ENCODE data around the gene CBX7. TPM values are rescaled to one million over a fixed set of nuclear protein-coding genes. Genes with fewer than 3 reads are reported as not detected.
"Not testable (repeated sequence)": the region's sequence is repeated elsewhere in the genome, so short reads cannot be mapped to it uniquely, and the experiment has no call there.

Gene CBX7
- total and polyA plus RNA-seq, 2 donors from 2014 or later = 39.3 to 65.2 TPM

DNA sequence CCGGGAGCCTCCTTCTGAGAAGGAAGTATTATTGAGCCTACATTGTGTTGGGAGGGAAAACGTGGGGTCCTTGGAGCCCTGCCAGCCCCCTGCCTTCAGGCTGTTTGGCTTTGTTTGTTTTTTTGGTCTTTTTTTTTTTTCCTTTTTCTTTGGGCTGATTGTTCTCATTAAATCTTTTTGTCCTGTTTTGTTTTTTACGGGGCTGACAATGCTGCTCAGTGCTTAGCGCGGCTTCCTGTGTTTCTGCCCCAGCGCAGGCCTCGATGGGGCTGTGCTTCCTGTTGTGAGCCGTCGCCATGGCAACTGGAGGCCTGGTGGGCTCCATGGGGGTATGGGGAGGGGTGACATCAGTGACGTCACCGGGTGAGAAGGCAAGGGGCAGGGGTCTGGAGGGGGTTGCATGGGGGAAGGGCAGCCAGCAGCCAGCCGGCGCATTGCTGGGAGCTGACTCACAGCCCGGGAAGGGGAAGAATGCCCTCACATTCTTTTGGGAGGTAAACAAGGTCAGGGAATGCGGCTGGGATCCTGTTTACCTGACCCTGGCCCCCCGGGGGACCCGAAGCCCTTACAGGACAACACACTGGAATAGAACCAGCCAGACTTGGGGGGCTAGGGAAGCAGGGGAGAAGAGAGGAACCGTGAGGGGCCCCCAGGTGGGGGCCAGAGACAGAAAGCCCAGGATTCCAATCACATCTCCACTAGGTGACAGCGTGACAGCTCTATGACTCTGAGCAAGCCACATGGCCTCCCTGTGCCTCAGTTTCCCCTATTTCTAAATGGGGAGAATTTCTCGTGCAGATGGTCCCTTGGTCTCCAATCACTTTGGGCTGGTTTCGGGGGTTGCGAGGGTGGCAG is 22.2 kb upstream of the CBX7 start:
- no peak for FAIRE-seq
- intact Hi-C loops (cut with DNase I) = no loop called here
- H3K4me1 ChIP-seq (ENCODE audit: control insufficient read depth in 2 of 3, insufficient read depth in 2 of 3, low read depth in 1 of 3, low read length in 3 of 3) = peaks cover 7 to 65% (median 44%) of the 10 kb centered on the region in 3 donors

DNA sequence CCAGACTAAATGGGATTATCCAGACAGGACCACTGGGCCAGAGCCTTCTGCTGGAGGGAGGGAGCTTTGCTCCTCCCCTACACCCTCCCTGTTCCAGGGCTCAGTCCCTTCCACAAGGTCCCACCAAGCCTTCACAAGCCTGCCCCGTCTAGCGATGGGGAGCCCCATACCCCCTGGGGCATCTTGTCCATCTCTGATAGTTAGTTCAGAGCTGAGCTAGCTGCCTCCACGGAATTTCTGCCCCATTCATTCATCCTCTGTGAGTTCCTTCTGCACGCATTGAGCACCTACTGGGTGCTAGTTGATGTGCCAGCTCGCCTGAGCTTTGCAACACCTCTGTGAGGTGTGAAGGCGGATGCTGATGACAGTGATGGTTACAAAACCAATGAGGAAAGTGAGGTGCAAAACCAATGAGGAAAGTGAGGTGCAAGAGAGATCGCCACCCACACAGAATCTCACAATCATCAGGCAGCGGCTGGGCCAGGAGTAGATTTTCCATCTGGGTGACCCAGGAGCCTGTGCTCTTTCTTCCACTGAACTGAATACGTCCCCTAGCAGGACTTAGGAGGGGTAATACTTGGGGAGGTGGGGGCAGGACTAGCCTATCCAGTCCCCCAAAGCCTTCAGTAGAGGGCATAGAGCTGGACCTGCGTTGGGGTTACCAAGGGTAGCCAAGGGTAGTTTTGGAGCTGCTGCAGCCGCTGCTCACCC is 21.5 kb upstream of the CBX7 start:
- intact Hi-C loops (cut with DNase I) = no loop called here
- H3K4me3 ChIP-seq (ENCODE audit: low read length in 3 of 3) = peak overlapping the region in 1 of 3 donors; percentile 33
- FAIRE-seq (no peak), DNase-seq (peak in 1 of 5 donors; percentile 50)
- peak overlapping the region; percentile 85 to 97 for H3K27ac ChIP-seq (ENCODE audit: low read depth in 2 of 2, low read length in 2 of 2)
- H3K4me1 ChIP-seq (ENCODE audit: control insufficient read depth in 2 of 3, insufficient read depth in 2 of 3, low read depth in 1 of 3, low read length in 3 of 3) = peaks cover 7 to 59% (median 43%) of the 10 kb centered on the region in 3 donors
- TF ChIP-seq, protein P1, sequence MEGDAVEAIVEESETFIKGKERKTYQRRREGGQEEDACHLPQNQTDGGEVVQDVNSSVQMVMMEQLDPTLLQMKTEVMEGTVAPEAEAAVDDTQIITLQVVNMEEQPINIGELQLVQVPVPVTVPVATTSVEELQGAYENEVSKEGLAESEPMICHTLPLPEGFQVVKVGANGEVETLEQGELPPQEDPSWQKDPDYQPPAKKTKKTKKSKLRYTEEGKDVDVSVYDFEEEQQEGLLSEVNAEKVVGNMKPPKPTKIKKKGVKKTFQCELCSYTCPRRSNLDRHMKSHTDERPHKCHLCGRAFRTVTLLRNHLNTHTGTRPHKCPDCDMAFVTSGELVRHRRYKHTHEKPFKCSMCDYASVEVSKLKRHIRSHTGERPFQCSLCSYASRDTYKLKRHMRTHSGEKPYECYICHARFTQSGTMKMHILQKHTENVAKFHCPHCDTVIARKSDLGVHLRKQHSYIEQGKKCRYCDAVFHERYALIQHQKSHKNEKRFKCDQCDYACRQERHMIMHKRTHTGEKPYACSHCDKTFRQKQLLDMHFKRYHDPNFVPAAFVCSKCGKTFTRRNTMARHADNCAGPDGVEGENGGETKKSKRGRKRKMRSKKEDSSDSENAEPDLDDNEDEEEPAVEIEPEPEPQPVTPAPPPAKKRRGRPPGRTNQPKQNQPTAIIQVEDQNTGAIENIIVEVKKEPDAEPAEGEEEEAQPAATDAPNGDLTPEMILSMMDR (IDR thresholded peaks at IDR 0.05; ENCODE audit: borderline replicate concordance, extremely low read depth, insufficient read depth) = no peak
- H3K9me3 ChIP-seq (ENCODE audit: control insufficient read depth in 2 of 3, insufficient read depth in 1 of 3, low read length in 3 of 3) = no peaks in the 10 kb centered on the region
- peak overlapping the region in 2 of 3 donors; percentile 34 to 72 for H3K9ac ChIP-seq (ENCODE audit: low read length in 3 of 3)
- no peaks in the 10 kb centered on the region for H3K27me3 ChIP-seq (ENCODE audit: control insufficient read depth, insufficient read depth, low read length)
- no peaks in the 10 kb centered on the region for H3K36me3 ChIP-seq (ENCODE audit: control insufficient read depth in 2 of 3, insufficient read depth in 3 of 3, low read length in 3 of 3)

More for the DNA sequence above, 22.2 kb upstream of the CBX7 start:
- Histone ChIP-seq H3K9me3 (ENCODE audit: control insufficient read depth in 2 of 3, insufficient read depth in 1 of 3, low read length in 3 of 3) (no peaks in the 10 kb centered on the region), H3K9ac (ENCODE audit: low read length in 3 of 3) (peak overlapping the region in 2 of 3 donors; percentile 34 to 72), H3K27ac (ENCODE audit: low read depth in 2 of 2, low read length in 2 of 2) (peak overlapping the region; percentile 85 to 97), H3K4me3 (ENCODE audit: low read length in 3 of 3) (no peak overlapping the region), H3K27me3 (ENCODE audit: control insufficient read depth, insufficient read depth, low read length) (no peaks in the 10 kb centered on the region), H3K36me3 (ENCODE audit: control insufficient read depth in 2 of 3, insufficient read depth in 3 of 3, low read length in 3 of 3) (no peaks in the 10 kb centered on the region)
- peak; percentile 95 to 98 (median 96) for DNase-seq
- TF ChIP-seq, protein P1 (IDR thresholded peaks at IDR 0.05; ENCODE audit: borderline replicate concordance, extremely low read depth, insufficient read depth) = no peak

DNA sequence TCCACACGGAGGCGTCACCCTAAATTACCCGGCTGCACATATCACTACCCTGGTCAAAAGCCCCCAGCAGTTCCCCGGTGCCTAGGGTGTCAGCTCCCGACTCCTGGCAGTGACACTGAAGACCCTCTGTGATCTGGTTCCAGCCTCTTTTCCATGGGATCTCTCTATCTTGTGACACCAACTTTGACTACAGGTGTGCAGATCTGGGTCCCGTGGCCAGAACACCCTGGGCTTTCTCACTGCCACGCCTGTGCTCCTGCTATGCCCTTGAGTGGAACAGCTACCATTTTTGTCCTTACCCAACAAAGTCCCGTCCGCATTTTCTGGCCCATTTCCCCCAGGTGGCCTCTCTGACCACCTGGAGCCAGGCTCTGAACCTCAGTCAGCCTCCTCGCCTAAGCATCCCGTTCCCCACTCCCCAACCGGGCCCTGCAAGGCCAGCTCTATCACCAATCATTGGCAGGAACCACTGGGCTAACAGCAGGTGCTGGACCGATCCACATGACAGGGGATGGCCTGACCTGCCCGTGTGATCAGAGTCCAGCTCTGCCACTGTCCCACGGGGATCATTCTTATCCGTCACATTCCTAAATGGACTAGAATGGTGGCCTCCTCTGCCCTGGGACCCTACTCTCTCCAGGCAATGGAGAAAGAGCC is 20.7 kb upstream of the CBX7 start:
- H3K27me3 ChIP-seq (ENCODE audit: control insufficient read depth, insufficient read depth, low read length) = no peaks in the 10 kb centered on the region
- H3K4me1 ChIP-seq (ENCODE audit: control insufficient read depth in 2 of 3, insufficient read depth in 2 of 3, low read depth in 1 of 3, low read length in 3 of 3) = peaks cover 7 to 56% (median 39%) of the 10 kb centered on the region in 3 donors
- H3K36me3 ChIP-seq (ENCODE audit: control insufficient read depth in 2 of 3, insufficient read depth in 3 of 3, low read length in 3 of 3) = no peaks in the 10 kb centered on the region
- FAIRE-seq (no peak), DNase-seq (peak in 1 of 5 donors; percentile 49)
- intact Hi-C loops (cut with DNase I) = no loop called here
- H3K9me3 ChIP-seq (ENCODE audit: control insufficient read depth in 2 of 3, insufficient read depth in 1 of 3, low read length in 3 of 3) = no peaks in the 10 kb centered on the region
- H3K27ac ChIP-seq (ENCODE audit: low read depth in 2 of 2, low read length in 2 of 2) = peak overlapping the region; percentile 85 to 97
- TF ChIP-seq, protein P1 (IDR thresholded peaks at IDR 0.05; ENCODE audit: borderline replicate concordance, extremely low read depth, insufficient read depth) = no peak
- H3K9ac ChIP-seq (ENCODE audit: low read length in 3 of 3) = peak overlapping the region in 2 of 3 donors; percentile 19 to 72
- H3K4me3 ChIP-seq (ENCODE audit: low read length in 3 of 3) = peak overlapping the region in 1 of 3 donors; percentile 33

DNA sequence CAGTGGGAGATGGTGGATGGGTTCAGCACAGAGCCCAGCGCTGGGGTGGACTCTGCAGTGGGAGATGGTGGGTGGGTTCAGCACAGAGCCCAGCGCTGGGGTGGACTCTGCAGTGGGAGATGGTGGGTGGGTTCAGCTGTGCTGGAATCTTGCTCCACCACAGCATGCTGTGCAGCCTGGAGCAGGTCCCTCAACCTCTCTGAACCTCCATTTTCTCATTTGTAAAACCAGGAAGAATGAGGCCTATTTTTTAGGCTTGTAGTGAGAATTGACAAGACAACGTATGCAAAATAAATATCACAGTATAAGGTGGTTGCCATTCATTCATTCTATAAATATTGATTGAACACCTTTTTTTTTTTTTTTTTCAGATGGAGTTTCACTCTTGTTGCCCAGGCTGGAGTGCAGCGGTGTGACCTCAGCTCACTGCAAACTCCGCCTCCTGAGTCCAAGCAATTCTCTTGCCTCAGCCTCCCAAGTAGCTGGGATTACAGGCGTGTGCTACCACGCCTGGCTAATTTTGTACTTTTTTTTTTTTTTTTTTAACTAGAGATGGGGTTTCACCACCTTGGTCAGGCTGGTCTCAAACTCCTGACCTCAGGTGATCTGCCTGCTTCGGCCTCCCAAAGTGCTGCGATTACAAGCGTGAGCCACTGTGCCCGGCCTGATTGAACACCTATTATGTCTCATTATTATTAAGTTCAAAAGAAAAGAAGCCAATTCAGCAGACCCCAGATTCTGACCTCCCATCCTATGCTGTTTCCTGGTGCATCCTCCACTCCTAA is 20.0 kb upstream of the CBX7 start:
- intact Hi-C loops (cut with DNase I); H3K4me3 ChIP-seq (ENCODE audit: low read length in 3 of 3); H3K9me3 ChIP-seq (ENCODE audit: control insufficient read depth in 2 of 3, insufficient read depth in 1 of 3, low read length in 3 of 3); H3K27me3 ChIP-seq (ENCODE audit: control insufficient read depth, insufficient read depth, low read length); H3K36me3 ChIP-seq (ENCODE audit: control insufficient read depth in 2 of 3, insufficient read depth in 3 of 3, low read length in 3 of 3); FAIRE-seq: not testable (repeated sequence)
- Histone ChIP-seq H3K4me1 (ENCODE audit: control insufficient read depth in 2 of 3, insufficient read depth in 2 of 3, low read depth in 1 of 3, low read length in 3 of 3) (peaks cover 7 to 54% (median 39%) of the 10 kb centered on the region in 3 donors), H3K27ac (ENCODE audit: low read depth in 2 of 2, low read length in 2 of 2) (peak overlapping the region; percentile 85 to 97), H3K9ac (ENCODE audit: low read length in 3 of 3) (peak overlapping the region in 2 of 3 donors; percentile 12 to 19)
- DNase-seq = peak in 1 of 5 donors; percentile 29
